Measurements from ENCODE around the gene LPIN1. TPM values are rescaled to one million over a fixed set of nuclear protein-coding genes. Genes with fewer than 3 reads are reported as not detected.
A peak's percentile ranks its signal among the peaks of the same experiment; 100 is the strongest.

Gene LPIN1
- total and polyA plus RNA-seq, 2 of the 13 experiments (the other 11 are each of a cell fraction or from before 2014, with no cell fraction given), result 9.7 to 19.4 TPM

DNA sequence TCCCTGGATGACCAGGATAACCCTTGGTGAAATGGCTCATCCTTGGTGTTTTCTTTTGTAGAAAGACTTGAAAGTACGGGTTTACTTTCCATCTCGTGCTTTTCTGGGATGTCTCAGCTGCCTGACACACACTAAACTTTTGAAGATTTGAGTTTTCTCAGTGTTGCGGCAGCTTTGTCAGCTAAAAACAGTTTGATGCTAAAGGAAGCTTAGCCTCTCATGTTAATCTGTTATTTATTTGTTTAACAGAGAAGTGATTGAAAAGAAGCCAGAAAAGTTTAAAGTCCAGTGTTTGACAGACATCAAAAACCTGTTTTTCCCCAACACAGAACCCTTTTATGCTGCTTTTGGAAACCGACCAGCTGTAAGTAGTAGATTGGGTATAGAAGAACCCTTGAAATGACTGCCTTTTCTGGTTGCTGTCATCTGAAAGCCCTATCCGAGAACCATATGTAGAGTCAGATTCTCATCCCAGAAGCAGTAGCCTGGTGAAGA, 72.8 kb downstream of the LPIN1 start (continued):
- TF ChIP-seq NAIF1 (CRISPR knock-in tag; IDR thresholded peaks at IDR 0.05; ENCODE audit: borderline replicate concordance) (no peak), ZNF543 (CRISPR knock-in tag; IDR thresholded peaks at IDR 0.05) (no peak), ZBTB37 (CRISPR knock-in tag; IDR thresholded peaks at IDR 0.05) (no peak), ZBTB44 (CRISPR knock-in tag; IDR thresholded peaks at IDR 0.05) (no peak), HNRNPLL (IDR thresholded peaks at IDR 0.05; ENCODE audit: low read depth, low read length, poor library complexity, severe bottlenecking) (no peak), NFYC (CRISPR knock-in tag; IDR thresholded peaks at IDR 0.05) (no peak), ARHGAP35 (CRISPR knock-in tag; IDR thresholded peaks at IDR 0.05; ENCODE audit: borderline replicate concordance) (no peak), ZNF879 (CRISPR knock-in tag; IDR thresholded peaks at IDR 0.05) (no peak), HMG20A (CRISPR knock-in tag; IDR thresholded peaks at IDR 0.05; ENCODE audit: borderline replicate concordance) (peak; percentile 97), ZNF546 (CRISPR knock-in tag; conservative IDR thresholded peaks at IDR 0.05) (no peak), PRPF4 (IDR thresholded peaks at IDR 0.05; ENCODE audit: low read depth, low read length, poor library complexity, severe bottlenecking) (no peak), POGZ (CRISPR knock-in tag; IDR thresholded peaks at IDR 0.05) (0 out of 2 replicates have a peak, but pooled peaks have one; percentile 65), ZNF7 (CRISPR knock-in tag; IDR thresholded peaks at IDR 0.05) (no peak), ZSCAN31 (CRISPR knock-in tag; IDR thresholded peaks at IDR 0.05; ENCODE audit: low read depth) (peak; percentile 75; the same call in 1 of the 2 replicates), YEATS4 (CRISPR knock-in tag; IDR thresholded peaks at IDR 0.05; ENCODE audit: borderline replicate concordance) (no peak; the same call in 1 of the 2 replicates), ZSCAN25 (CRISPR knock-in tag; IDR thresholded peaks at IDR 0.05) (no peak; the same call in 1 of the 2 replicates), ZNF605 (CRISPR knock-in tag; IDR thresholded peaks at IDR 0.05) (no peak), ATF7-NPFF (CRISPR knock-in tag; IDR thresholded peaks at IDR 0.05; ENCODE audit: low read depth) (0 out of 2 replicates have a peak, but pooled peaks have one; percentile 35), BHLHE40 (IDR thresholded peaks at IDR 0.05; ENCODE audit: low read length) (peak; percentile 80), MED8 (CRISPR knock-in tag; IDR thresholded peaks at IDR 0.05; ENCODE audit: insufficient replicate concordance) (peak; percentile 23), CCDC6 (CRISPR knock-in tag; IDR thresholded peaks at IDR 0.05) (no peak), HNF4A (CRISPR knock-in tag; IDR thresholded peaks at IDR 0.05) (peak; percentile 90)
- TF ChIP-seq, protein P1, sequence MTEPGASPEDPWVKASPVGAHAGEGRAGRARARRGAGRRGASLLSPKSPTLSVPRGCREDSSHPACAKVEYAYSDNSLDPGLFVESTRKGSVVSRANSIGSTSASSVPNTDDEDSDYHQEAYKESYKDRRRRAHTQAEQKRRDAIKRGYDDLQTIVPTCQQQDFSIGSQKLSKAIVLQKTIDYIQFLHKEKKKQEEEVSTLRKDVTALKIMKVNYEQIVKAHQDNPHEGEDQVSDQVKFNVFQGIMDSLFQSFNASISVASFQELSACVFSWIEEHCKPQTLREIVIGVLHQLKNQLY (CRISPR knock-in tag; IDR thresholded peaks at IDR 0.05), result peak; percentile 73; the same call in 1 of the 2 replicates
